ENCODE data around the gene LRIT1. TPM values are rescaled to one million over a fixed set of nuclear protein-coding genes. Genes with fewer than 3 reads are reported as not detected.

LRIT1 gene
- total and polyA plus RNA-seq, 2 of the 8 experiments (the other 6 are each of a cell fraction or from before 2014, with no cell fraction given): 0.03 TPM; not detected in 1

DNA sequence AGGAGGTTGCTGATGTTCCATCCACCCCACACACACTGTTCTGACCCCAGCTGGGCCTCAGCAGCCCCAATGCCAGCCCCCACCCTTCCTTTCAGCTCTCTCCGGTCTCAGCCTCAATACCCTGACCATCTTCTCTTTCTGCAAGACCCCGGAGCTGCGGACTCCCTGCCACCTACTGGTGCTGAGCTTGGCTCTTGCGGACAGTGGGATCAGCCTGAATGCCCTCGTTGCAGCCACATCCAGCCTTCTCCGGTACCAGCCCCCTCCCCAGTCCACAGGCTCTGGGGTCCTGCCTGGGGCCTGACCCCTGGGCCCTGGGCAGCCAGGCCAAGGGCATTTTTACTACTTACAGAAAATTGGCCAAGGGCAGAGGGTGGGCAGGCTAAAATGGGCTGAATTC, 6.2 kb upstream of the LRIT1 start:
- Histone ChIP-seq H3K56ac (replicated peaks; ENCODE audit: insufficient read length, low read depth, low read length) (no peak overlapping the region), H3K79me1 (ENCODE audit: low read depth, low read length) (no peaks in the 10 kb centered on the region)
- CTCF ChIA-PET (ENCODE audit: partially characterized antibody): interaction anchor here (0.6 to 11.2 kb wide), 14 partner anchors 8 to 301 kb away, joined by 3 to 102 read pairs (median 5); no protein-coding TSS in a partner anchor
- TF ChIP-seq KDM4A (IDR thresholded peaks at IDR 0.05; ENCODE audit: low read depth, low read length, severe bottlenecking): no peak
- TF ChIP-seq, protein P1, sequence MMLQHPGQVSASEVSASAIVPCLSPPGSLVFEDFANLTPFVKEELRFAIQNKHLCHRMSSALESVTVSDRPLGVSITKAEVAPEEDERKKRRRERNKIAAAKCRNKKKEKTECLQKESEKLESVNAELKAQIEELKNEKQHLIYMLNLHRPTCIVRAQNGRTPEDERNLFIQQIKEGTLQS (IDR thresholded peaks at IDR 0.05; ENCODE audit: insufficient read depth, low read depth, low read length): no peak
- TF ChIP-seq, protein P2, sequence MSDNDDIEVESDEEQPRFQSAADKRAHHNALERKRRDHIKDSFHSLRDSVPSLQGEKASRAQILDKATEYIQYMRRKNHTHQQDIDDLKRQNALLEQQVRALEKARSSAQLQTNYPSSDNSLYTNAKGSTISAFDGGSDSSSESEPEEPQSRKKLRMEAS (IDR thresholded peaks at IDR 0.05): no peak
- no peak for TF ChIP-seq ASH2L (IDR thresholded peaks at IDR 0.05; ENCODE audit: low read length)

More for the DNA sequence above, 6.2 kb upstream of the LRIT1 start:
- POLR2A ChIA-PET (ENCODE audit: partially characterized antibody): interaction anchor here (1.1 kb wide), 1 partner anchor 9 kb away, joined by 3 read pairs; no protein-coding TSS in a partner anchor
- DNase-seq (ENCODE audit: low read depth in 1 of 2, low spot score in 2 of 2) (no peak), FAIRE-seq (no peak)
- H3K23ac ChIP-seq (ENCODE audit: insufficient read length): no peak overlapping the region
- H3K4me1 ChIP-seq (replicated peaks in 1 of 4; ENCODE audit: control insufficient read depth in 3 of 4, insufficient read depth in 4 of 4, low read length in 3 of 4): no peaks in the 10 kb centered on the region
- H3K9ac ChIP-seq (replicated peaks in 1 of 4; ENCODE audit: extremely low read depth in 1 of 4, low read depth in 3 of 4, low read length in 3 of 4): no peak overlapping the region
- H3K14ac ChIP-seq (ENCODE audit: insufficient read length): no peak overlapping the region
- H2AK5ac ChIP-seq (ENCODE audit: low read depth, low read length): no peak overlapping the region
- H3K18ac ChIP-seq (ENCODE audit: extremely low read depth, low read length): no peak overlapping the region
- no peaks in the 10 kb centered on the region for H3K27me3 ChIP-seq (replicated peaks in 1 of 4; ENCODE audit: control insufficient read depth in 3 of 4, extremely low read depth in 1 of 4, insufficient read depth in 3 of 4, low read length in 3 of 4)
- WGBS, 2 experiments (ENCODE audit: extremely low coverage in 1 of 2, insufficient coverage in 1 of 2, insufficient read length in 1 of 2, insufficient replicate concordance in 2 of 2, low coverage in 1 of 2, low lambda C conversion rate in 2 of 2, missing lambda C conversion rate in 1 of 2): 84% methylated on average over 6 of the region's 6 CpGs; no CpG with 5 or more reads in 1 of the 2 experiments
- H4K20me1 ChIP-seq (replicated peaks in 1 of 2; ENCODE audit: control insufficient read depth in 1 of 2, insufficient read depth in 2 of 2, low read length in 2 of 2): no peaks in the 10 kb centered on the region
- H2BK15ac ChIP-seq (ENCODE audit: low read length): no peak overlapping the region
- H3K4me3 ChIP-seq (ENCODE audit: extremely low read depth in 1 of 4, insufficient read depth in 2 of 4, low read depth in 3 of 4, low read length in 4 of 4): no peak overlapping the region
- no peak overlapping the region for H2BK12ac ChIP-seq (ENCODE audit: low read depth, low read length)
- no peaks in the 10 kb centered on the region for H3K36me3 ChIP-seq (ENCODE audit: control insufficient read depth in 2 of 4, insufficient read depth in 4 of 4, low read length in 3 of 4)
- H3K9me3 ChIP-seq (ENCODE audit: insufficient read depth in 2 of 2, low read depth in 1 of 2, low read length in 1 of 2): no peaks in the 10 kb centered on the region
- no peak overlapping the region for H3K4me2 ChIP-seq (ENCODE audit: insufficient read depth in 1 of 2, low read depth in 2 of 2, low read length in 2 of 2)
- H3K23me2 ChIP-seq (ENCODE audit: low read depth, low read length): no peaks in the 10 kb centered on the region
- H4K8ac ChIP-seq (ENCODE audit: extremely low read depth, insufficient read depth, low read length): no peak overlapping the region
- no peak overlapping the region for H2BK120ac ChIP-seq (replicated peaks; ENCODE audit: low read depth, low read length)
- H3K27ac ChIP-seq (ENCODE audit: low read depth, low read length): no peak overlapping the region
- H3K4ac ChIP-seq (replicated peaks; ENCODE audit: insufficient read length, low read depth, low read length): no peak overlapping the region
- no peak overlapping the region for H4K5ac ChIP-seq (ENCODE audit: insufficient read length, low read depth, low read length)
- no peaks in the 10 kb centered on the region for H3K79me2 ChIP-seq (ENCODE audit: control insufficient read depth in 1 of 2, insufficient read depth in 2 of 2, low read length in 2 of 2)
- H2AFZ ChIP-seq (ENCODE audit: low read length): no peak overlapping the region
- no peak overlapping the region for H2BK5ac ChIP-seq (ENCODE audit: low read depth, low read length)
- H2BK20ac ChIP-seq (ENCODE audit: low read length): no peak overlapping the region
- no peak overlapping the region for H4K91ac ChIP-seq (replicated peaks; ENCODE audit: insufficient read length, low read length)
